Activated CD8-positive, alpha-beta memory T cell treated with anti-CD3 and anti-CD28 coated beads, Interleukin-2, amount 50 U/mL, for 1 hour (primary cell): ENCODE data around the gene EMID1.

Experiments
- DNase-seq: peaks from one replicate; pipeline ENCODE4 v3.0.0-alpha.2; 2020; ENCODE audit errors: extremely low read depth

EMID1 gene

DNA sequence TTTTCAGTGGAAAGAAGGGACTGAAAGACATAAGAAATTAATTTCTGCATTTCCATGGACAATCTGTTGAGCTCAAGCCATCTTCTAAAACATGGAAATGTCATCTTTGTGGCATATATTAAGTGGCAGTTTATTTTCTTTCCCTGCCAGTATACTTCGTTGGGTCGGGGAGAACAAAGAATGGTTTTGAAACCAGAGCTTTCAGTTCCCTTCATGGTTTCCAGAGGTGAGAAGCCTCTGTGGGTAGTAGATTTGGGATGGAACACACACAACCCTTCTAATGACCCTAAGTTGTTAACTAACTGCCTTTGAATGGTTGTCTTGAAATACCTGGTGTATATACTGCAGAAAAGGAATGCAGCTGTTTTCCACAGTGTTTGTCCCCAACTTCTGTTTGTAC is 83.1 kb downstream of the EMID1 start:
- no peak for DNase-seq

- no peak for DNase-seq
Measured at GRCh38 chr22:29290061-29290460, 84.4 kb downstream of the EMID1 start.

GRCh38 chr22:29291215-29291614 is 85.5 kb downstream of the EMID1 start:
- no peak for DNase-seq

DNA sequence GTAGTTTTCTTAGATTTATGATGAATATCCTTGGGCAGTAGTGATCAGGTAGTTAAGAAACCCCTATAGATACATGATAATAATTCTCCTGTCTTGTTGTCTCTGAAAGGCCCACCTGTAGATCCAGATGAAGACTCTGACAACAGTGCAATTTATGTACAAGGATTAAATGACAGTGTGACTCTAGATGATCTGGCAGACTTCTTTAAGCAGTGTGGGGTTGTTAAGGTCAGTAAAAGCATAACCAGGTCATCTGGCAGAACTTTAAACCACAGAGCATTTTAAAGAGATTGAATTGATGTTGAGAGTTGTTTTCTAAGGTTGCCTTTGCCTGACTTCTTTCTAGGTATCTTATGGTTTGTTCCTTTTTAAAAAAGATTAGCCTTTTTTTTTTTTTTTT is 86.7 kb downstream of the EMID1 start:
- DNase-seq: no peak

GRCh38 chr22:29298641-29299040 is 92.9 kb downstream of the EMID1 start:
- DNase-seq: no peak

DNA sequence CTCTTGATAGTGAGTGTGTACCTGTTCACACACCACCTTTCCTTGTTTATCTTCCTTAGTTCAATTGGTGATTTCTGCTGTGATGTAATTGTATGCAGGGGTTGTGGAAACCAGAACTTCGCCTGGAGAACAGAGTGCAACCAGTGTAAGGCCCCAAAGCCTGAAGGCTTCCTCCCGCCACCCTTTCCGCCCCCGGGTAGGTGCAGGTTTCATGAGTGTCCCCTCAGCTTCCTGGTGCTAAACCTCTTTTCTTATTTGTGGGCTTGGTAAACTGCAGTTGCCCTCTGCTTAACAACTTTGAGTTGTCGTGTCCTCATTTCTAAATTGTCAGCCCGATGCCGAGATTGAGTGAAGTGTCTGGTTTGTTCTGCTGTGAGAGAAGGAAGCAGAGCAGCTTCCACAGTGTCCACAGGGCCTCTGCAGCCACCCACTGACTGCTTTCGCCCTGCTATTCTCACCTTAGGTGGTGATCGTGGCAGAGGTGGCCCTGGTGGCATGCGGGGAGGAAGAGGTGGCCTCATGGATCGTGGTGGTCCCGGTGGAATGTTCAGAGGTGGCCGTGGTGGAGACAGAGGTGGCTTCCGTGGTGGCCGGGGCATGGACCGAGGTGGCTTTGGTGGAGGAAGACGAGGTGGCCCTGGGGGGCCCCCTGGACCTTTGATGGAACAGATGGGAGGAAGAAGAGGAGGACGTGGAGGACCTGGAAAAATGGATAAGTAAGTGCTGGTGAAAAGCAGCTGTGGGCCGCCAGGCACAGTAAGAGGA is 93.6 kb downstream of the EMID1 start:
- no peak for DNase-seq

DNA sequence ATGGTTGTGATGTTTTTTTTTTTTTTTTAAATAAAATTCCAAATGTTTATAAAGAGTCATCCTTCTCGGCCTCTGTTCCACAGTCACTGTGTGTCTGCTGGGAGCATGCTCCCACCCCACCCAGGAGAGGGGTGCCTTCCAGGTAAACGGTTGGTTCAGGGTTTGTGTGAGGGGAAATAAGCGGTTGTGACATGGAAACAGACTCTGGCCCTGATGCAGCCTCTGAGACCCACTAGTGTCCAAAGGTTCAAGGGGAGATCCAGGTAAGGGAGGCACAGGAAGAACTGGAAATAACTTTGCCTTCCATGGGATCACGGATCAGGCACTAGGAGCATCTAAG is 94.7 kb downstream of the EMID1 start:
- DNase-seq: no peak

DNA sequence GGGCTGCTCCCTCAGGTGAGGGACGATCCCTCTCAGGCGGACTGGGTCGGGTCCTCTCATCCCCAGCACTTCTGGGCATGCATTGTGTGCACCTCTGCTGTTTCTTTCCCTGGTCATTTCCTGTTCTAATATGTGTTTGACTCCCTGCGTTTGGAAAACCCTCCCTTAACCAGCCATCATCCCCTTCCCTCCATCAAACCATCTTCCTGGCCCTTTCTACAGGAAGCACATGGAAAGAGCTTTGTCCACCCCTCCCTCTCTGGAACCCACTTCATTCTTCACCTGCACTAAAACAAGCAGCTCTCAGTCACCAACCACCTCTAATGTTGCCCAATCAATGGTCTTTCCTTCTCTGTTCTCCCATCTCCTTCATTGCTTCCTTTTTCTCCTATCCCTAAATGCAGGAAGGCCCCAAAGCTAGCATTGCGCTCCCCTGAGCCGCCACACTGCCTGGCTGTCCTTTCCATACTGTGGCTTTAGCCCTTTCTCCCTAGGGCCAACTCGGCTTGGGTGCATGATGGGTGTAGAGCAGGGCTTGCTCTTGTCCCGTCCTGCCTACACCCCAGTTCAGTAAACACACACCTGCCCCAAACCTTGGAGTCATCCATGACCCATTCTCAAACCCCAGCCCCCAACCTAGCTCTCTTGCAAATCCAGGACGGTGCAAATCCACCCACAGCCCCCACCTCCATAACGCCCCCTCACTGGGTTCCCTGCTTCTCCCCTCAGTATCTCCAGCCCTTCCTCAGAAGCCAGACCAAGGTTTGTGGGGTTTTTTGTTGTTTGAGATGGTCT is 95.3 kb downstream of the EMID1 start:
- no peak for DNase-seq

DNA sequence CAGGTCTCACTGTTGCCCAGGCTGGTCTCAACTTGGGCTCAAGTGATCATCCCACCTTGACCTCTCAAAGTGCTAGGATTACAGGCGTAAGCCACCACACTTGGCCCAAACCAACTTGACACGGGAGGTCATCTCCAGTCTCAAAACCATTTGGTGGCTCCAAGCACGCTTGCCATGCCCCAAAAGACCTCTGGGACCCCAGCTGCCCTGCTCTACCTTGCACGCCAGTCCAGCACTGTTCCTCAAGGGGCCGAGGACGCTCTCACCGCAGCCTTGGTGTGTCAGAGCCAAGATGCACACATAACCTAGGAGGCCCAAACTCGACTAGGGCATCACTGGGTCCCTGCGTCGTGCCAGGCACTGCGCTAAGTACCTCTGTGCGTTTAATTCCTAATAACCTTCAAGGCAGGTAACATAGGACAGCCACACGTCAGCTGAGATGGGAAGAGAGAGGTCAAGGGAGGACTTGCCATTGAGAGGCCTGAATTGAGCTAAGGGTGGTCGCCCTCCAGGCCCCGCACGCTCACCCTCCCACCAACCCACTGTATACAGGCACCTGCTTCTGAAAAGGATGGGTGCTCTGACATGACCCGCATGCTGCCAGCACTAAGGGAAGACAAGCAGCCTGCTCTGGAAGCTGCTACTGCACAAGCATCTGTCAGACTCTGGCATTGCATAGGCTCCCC is 96.2 kb downstream of the EMID1 start:
- no peak for DNase-seq

GRCh38 chr22:29302402-29302680 is 96.6 kb downstream of the EMID1 start:
- no peak for DNase-seq

- no peak for DNase-seq
Measured at GRCh38 chr22:29302681-29303465, 97.2 kb downstream of the EMID1 start.

DNA sequence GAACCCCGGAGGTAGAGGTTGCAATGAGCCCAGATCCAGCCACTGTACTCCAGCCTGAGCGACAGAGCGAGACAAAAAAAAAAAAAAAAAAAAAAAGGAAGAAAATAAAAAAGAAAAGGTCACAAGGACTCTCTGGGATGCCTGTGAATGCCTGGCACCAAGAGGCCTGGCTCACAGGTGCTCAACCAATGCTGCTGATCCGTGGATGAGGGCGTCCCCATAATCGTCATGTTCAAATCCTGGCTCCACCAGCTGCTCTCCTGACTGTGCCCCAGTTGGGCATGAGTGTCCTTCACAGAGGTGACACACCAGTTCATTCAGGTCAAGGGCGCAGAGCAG is 100.1 kb downstream of the EMID1 start:
- no peak for DNase-seq

GRCh38 chr22:29306175-29306834 is 100.6 kb downstream of the EMID1 start, which contains the start of gene GAS2L1:
Gene GAS2L1 (plus strand): TSS chr22:29306650. CDS start chr22:29308106, 1,456 bp downstream.
- DNase-seq: no peak

- no peak for DNase-seq
Measured at GRCh38 chr22:29306835-29307595, 101.3 kb downstream of the EMID1 start.

GRCh38 chr22:29307596-29308147 is 102.0 kb downstream of the EMID1 start:
- DNase-seq: no peak

GRCh38 chr22:29308148-29308790 is 102.6 kb downstream of the EMID1 start:
- no peak for DNase-seq

- DNase-seq: no peak
Measured at GRCh38 chr22:29308791-29309262, 103.1 kb downstream of the EMID1 start.
